Activated CD8-positive, alpha-beta memory T cell treated with anti-CD3 and anti-CD28 coated beads for 4 hours (primary cell): ENCODE measurements around the gene RHBDL1.
"Not testable (repeated sequence)": the region's sequence is repeated elsewhere in the genome, so short reads cannot be mapped to it uniquely, and the experiment has no call there.

ENCODE experiments used
- DNase-seq, 2 donors: peaks; one replicate each; pipeline ENCODE4 v3.0.0-alpha.2; 2020; ENCODE audit warnings: low read depth in 2 of 2

RHBDL1 gene

DNA sequence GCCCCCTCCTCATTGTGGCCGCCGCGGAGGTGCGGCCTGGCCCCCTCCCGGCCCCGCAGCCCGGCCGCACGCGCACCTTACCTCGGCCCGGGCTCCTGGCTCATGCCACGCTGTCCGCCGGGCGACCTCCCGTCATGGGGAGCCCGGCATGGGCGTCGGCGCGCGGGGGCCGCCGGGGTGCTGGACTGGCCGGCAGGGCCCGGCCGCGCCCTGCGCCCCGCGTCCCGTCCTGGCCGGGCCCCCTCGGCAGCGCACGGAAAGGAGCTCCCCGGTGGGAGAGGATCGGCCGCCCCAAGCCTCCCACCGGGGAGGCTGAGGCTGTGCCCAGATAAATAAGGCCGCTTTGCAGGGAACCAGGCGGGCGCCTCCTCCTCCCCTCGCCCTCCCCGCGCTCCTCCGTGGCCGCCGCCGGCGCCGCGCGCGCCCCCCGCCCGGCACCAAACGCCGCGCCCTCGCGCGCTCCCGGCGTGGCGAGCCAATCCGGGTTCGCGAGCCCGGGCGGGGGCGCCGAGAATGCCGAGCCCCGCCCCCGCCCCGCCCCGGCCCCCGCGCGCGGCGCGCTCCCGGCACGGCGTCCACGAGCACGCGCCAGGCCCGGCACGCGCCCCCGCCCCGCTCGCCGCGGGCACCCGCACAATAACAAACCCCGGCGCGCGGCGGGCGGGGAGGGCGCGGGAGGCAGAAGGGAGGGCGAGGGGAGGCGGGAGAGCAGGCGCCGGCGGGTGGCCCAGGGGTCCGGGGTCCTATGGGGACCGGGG, 30.1 kb downstream of the RHBDL1 start, which contains the start of gene FBXL16:
Gene FBXL16, minus strand, starts transcription at position 371 of the 758 bp plus-strand sequence. CDS start 8,396 bp downstream, outside the sequence.
- no peak for DNase-seq

DNA sequence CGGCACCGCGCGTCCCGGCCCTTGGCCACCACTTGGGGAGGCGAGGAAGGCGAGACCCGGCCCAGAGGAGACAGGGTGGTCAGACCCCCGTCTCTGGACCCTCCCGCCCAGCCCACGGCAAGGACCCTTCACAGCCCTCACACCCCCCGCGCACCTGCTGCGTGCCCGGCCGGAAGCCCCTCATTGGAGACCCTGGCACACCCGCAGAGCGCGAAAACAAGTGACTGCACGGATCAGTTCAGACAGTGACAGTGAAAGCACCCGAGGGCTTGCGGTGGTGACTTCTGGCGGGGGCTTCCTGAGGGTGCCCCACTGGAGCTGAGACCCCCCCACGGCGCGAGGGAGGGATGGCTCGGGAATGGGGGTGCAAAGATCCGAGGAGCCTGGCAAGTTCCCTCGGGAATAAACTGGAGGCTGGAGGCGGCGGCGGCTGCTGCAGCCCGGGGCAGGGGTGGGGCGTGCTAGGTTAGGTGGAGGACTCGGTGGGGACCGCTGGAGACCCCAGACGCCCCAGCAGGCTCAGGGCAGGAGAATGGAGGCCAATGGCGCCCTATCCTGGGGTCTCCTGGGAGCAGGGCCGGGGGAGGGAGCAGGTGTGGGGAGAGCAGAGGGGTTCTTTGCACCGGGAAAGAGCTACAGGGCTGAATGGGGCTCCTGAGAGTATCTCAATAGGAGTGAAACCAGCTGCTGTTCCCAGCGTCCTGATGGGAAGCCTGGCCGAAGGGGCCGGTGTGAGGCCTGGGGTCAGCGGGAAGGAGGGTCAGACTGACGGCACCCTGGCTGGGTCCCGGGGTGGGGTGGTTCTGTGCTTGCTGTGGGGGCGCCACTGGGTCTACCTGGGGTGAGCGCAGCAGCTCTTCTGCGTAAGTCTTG, 31.0 kb downstream of the RHBDL1 start:
- DNase-seq, result no peak

DNA sequence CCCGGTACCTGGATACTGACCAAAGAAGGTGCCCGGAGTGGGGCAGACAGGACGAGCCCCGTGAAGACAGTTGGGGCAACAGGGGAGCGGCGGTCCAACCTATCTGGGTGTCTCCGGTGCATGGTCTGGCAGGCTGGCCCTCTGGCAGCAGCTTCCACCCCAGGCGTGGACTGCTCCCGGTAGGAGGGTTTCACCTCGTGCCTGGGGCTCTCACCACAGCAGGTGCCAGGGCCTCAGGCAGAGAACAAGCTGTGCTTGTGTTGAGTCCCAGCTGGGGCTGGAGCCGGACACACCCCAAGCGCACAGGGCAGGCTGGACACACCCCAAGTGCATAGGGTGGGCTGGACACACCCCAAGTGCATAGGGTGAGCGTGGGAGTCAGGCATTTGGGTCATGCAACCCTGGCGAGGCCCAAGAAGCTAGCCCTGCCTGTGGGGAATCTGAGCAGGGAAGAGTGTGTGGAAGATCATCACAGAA, 31.6 kb downstream of the RHBDL1 start:
- DNase-seq, result no peak

DNA sequence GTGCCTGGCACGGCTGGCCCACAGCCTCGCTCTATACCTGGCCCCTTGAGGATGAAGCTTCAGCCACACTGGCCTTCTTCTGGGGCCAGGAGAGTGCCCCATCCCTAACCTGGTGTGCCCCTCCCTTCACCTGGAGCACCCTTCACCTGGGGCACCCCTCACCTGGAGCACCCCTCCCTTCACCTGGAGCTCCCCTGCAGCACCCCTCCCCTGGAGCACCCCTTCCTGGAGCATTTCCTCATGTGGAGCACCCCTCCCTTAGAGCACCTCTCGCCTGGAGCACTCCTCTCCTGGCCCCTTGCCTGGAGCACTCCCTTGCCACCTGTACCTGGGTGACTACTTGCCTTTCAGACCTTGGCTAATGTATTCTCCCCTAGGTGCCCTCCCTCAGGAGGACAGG, 32.5 kb downstream of the RHBDL1 start:
- DNase-seq, result no peak

DNA sequence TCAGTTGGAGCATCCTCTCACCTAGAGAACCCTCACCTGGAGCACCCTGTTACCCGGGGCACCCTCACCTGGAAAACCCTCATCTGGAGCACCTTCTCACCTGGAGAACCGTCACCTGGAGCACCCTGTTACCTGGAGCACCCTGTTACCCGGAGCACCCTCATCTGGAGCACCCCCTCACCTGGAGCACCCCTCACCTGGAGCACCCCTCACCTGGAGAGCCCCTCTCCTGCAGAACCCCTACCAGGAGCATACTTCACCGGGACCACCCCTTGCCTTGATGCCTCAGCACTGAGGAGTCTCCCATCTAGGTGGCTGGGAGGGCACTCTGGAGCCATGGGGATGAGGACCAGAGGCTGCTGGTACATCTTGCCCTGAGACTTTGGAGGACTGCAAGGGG, 33.5 kb downstream of the RHBDL1 start:
- no peak for DNase-seq

DNA sequence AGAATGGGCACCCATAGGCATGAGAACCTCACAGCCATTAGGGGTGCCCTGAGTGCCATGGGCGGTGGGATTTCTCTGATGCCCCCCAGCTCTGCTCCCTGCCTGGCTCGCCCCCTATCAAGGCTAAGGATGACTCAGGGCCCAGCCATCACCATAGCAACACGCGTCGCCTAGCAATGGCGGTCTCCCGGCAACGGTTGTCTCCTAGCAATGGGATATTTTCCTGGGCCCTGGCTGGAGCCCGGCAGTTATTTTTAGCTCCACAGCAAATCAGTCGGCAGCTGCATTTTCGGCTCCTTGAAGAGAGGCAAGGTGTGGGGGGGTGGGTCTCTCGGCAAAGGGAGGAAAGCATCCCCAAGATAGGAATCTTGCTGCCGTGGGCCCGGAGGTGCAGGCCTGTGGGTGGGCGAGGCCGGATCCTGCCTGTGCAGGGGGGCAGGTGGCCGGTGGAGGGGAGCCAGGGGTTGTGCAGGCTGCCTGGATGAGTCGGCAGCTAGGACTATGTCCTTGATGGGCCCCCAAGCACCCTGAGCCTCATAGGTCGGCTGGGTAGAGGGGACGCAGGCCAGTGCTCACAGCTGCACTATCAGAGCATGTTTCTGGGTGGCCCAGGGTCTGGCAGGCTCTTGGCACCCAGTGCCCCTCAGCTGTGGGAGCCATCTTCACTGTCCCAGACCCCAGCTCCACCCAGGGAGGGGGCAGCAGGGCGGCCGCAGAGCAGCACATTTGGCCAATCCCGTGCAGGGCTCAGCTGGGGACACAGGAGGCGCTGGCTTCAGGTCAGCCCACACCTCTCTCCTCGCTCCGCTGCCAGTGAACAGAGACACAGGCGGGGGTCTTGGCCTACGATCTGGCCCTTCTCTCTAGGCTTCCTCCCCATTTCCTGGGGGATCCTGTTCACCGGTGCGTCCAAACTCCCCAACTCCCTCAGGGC, 34.4 kb downstream of the RHBDL1 start:
- DNase-seq, result no peak

DNA sequence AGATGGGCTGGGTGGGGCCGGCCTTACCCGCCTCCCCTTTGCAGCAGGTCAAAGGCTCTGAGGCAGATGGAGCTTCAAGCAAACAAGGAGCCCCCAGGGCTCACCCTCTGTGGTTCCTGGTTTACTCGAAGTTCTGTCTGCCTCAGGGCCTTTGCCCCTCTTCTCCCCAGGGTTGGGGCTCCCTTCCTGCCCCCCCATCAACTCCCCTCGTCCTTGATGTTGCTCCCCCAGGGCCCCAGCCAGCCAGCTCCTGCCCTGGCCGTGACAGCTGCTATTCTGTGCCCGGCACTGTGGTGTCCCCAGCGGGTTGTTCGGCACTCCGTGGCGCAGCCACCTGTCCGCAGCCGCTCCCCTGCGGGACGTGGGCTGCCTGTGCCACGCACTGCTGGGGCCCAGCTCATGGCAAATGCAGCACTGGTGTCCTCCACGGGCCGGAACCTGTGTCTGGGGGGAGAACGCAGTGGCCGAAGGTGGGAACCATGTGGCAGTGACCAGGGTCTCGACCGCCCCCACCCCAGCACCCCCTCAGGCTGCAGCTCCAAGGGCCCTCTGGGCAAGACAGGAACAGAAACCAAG, 35.1 kb downstream of the RHBDL1 start:
- no peak for DNase-seq

DNA sequence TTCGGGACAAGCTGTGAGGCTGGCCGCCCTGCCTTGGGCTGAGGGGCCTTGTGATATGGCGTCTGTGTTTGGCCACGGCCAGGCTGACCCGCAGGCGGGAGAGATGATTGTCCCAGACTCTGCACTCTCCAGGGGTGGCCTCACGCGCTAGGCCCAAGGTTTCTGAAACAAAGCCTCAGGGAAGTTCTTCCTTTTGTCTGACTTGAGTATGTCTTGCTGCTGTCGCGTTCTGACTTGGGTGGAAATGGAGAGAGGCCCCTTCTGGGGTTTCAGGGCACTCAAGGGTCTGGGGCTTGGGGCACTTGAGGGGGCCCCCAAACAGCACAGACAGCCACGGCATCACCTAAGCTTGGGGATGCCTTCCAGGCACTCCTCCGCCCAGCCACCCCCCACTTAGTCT, 35.6 kb downstream of the RHBDL1 start:
- DNase-seq, result no peak

DNA sequence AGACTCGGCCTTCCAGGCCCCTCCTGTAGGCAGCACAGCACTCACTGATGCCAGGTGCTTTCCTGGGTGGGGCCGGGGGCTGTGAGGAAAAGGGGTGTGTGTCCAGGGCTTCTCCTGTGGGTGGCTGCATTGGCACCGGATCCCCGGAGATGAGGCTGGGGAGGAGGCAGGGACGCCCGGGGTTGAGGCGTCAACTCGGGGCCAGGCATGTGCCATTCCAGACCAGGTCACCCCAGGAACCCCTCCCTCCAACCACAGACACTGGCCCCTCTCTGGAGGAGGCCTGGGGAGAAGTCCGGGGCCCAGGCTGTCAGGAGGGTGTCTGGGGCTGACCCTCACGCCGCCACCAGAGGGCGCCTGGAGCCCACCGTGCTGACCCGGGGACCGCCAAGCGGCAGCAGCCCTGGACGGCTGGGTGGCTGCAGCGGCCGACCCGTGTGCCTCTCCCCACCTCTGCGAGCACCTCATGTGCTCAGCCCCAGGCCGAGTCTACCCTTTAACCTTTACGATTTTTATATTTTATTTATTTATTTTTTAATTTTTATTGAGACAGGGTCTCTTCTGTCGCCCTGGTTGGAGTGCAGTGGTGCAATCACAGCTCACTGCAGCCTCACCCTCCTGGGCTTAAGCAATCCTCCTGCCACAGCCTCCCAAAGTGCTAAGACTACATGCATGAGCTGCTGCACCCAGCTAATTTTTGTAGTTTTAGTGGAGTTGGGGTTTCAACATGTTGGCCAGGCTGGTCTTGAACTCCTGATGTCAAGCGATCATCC, 36.3 kb downstream of the RHBDL1 start:
- peak; percentile 50 to 59 for DNase-seq

DNA sequence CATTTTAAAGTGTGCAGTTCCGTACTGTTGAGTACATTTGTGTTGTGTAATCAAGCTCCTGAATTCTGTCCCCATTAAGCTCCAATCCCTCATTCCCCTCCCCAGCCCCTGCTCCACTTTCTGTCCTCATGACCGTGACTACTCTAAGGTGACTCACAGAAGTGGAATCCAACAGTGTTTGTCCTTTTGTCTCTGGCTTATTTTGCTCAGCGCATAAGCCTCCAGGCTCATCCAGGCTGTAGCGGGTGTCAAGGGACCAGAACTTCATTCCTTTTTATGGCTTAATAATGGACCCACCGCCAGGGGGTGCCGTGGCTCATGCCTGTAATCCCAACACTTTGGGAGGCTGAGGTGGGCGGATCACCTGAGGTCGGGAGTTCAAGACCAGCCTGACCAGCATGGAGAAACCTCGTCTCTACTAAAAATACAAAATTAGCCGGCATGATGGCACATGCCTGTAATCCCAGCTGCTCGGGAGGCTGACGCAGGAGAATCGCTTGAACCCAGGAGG, 37.3 kb downstream of the RHBDL1 start:
- not testable (repeated sequence) for DNase-seq

DNA sequence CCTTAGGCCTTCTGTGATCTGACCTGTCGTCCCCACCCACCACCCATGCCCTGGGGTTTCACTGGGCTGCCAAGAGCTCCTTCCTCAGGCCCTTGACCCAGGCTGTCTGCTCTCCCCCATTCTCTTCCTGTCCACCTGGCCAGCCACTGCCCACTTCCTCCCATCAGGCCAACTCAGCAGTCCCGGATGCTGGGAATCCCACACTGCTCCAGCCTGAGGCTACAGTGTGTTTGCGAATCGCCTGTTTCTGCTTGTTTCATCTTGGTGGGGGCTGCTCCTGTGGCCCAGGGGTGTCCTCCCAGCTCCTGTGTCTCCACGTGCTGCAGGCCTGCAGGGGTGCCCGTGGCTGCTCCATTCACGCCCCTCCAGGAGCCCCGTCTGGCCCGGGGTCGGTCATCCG, 38.6 kb downstream of the RHBDL1 start:
- no peak for DNase-seq

DNA sequence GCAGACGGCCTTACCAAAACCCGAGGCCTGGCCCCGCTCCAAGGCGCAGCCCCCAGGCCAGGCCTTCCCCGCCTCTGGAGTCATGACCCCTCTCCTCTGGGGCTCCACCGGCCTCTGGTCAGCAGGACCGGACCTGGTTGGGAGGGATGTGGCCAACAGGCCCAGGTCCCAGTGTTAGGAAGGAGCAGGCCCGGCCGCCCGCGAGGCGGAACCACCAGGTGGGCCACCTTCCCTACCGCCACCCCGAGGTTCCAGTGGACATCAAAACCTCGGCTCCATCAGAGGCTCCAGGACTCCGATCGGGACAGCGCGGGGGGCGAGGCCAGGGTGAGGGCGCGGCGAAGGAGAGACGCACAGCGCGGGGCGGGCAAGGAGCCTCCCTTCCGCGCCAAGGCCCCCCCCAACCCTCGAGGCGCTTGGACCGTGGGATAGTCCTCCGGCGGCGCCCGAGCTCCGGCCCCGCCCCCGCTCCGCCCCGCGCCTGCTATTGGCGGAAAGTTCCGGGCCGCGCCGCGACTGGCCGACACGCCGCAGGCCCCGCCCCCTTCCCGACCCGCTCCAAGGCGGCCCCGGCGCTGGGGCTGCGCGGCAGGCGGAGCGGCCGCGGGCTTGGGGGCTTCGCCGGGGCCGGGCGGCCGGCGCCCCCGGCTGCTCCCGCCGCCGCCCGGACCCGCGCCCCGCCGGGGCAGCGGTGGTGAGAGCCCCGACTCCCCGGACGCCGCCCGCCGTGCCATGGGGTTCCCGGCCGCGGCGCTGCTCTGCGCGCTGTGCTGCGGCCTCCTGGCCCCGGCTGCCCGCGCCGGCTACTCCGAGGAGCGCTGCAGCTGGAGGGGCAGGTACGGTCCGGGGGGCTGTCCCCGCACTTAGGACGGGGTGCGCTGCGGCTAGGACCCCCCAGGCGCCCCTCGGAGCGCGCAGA, 39.3 kb downstream of the RHBDL1 start, which contains the start of gene METRN:
Gene METRN, plus strand, starts transcription at position 561 of the 919 bp plus-strand sequence. Its CDS starts 172 bp downstream, at position 733.
- DNase-seq, result peak; percentile 71 to 78

DNA sequence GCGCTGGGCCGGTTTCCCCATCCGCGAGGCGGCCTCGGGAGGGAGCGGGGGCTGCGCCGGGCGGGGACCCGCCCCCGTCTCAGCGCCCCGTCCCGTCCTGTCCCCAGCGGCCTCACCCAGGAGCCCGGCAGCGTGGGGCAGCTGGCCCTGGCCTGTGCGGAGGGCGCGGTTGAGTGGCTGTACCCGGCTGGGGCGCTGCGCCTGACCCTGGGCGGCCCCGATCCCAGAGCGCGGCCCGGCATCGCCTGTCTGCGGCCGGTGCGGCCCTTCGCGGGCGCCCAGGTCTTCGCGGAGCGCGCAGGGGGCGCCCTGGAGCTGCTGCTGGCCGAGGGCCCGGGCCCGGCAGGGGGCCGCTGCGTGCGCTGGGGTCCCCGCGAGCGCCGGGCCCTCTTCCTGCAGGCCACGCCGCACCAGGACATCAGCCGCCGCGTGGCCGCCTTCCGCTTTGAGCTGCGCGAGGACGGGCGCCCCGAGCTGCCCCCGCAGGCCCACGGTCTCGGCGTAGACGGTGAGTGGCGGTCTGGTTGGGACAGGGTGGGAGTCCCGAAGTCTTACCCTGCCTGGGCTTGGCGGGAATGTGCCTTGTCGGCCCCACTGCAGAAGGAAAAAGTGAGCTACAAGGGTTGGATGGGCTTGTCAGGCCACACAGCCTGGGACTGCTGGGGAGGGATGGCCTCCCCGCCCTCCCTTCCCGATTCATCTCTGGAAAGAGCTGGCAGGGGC, 40.2 kb downstream of the RHBDL1 start:
- no peak for DNase-seq

DNA sequence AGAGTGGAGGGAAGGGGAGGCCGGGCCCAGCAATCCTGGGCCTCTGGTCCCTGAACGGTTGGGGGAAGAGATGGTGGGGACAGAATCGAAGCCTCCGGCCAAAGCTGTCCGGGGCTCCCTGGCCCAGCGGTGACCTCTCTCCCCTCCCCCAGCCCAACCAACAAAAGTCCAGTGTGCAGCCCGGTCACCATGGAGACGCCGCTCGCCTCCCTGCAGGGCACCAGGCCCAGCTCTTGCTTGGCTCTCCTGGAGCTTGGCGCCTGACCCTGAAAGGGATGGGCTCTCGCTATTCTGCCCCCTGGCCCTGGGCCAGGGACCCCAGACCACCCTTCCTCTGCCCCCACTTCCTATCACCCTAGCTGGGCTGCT, 40.7 kb downstream of the RHBDL1 start:
- no peak for DNase-seq

DNA sequence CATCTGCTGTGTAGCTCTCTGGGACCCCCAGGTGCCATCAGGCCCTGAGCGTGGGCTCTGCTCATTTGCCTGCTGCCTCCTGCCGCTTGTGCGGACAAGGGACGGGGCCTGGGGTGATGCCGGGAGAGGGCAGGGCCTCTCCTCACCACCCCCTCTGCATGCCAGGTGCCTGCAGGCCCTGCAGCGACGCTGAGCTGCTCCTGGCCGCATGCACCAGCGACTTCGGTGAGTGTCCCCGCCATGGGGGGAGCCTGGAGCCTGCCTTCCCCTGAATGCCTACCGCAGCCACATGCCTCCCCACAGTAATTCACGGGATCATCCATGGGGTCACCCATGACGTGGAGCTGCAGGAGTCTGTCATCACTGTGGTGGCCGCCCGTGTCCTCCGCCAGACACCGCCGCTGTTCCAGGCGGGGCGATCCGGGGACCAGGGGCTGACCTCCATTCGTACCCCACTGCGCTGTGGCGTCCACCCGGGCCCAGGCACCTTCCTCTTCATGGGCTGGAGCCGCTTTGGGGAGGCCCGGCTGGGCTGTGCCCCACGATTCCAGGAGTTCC, 41.4 kb downstream of the RHBDL1 start:
- DNase-seq, result no peak

DNA sequence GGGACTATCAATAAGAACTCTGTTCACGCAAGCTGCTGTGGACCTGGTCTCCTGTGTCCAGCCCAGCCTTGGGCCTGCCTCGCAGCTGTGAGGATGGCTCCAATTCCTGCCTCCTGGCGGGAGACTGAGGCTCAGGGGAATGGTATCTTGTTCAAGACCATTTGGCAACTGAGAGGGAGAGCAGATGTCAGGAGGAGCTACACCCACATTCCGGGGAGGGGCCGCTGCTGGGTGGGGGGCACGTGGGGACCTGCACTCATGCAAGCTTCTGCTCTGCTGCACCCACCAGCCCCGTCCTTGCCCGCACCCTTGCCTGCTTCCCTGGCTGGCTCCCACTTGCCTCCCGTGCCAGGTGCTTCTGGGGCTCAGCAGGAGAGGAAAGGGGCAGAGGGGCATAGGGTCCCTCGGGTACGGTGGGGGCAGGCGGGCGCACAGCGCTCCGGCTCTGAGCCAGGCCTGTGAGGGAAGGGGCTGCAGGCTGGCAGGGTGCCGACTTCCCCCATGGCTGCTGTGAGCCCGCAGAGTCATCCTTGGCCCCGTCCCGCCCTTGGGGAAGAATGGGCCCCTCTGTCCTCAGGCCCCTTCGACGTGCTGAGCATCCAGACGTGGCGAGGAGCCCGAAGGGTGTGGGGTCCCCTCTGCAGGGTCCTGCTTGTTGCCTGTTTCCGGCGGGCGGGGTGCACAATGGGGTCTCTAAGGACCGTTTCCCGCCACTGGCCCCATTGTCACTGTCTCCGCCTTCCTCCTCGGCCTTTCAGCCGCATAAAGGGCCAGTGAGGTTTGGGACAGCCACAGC, 42.2 kb downstream of the RHBDL1 start:
- no peak for DNase-seq

DNA sequence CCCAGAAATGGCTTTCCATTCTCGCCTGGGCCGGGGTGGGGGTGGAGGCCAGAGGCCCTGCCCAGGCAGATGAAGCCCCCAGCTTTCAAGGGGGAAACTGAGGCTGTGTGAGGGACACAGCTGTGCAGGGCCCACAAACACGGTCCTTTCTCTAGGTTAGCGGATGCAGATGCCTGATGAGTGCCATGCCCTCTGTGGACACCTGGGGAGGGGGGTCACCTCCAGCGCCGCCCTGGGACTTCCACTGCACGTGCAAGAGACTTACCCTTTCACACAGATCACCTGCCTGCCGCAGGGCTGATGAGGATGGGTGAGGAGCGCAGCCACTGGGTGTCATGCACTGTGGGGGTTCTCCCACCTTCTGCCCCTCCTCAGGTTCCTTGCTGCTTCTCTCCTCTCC, 42.9 kb downstream of the RHBDL1 start:
- DNase-seq, result no peak
